Measurements from ENCODE around the gene CCDC142. TPM values are rescaled to one million over a fixed set of nuclear protein-coding genes. Genes with fewer than 3 reads are reported as not detected.

The CCDC142 gene
- total RNA-seq, 1 experiment from 2014 or later = 24.2 TPM

- ChIA-PET POLR2A (no interaction called here), CTCF (no interaction called here)
- in situ Hi-C loops (cut with HindIII; ENCODE audit: low pct_unique_long_range_greater_than_20kb, low sequenced_read_pairs) = no loop called here
- Histone ChIP-seq H3K4me3 (ENCODE audit: low read depth in 2 of 2, low read length in 2 of 2) (no peak overlapping the region), H3K36me3 (ENCODE audit: control insufficient read depth, insufficient read depth, low read length) (peaks cover 7% of the 10 kb centered on the region), H3K27me3 (ENCODE audit: control insufficient read depth, insufficient read depth, low read length) (no peaks in the 10 kb centered on the region), H3K9me3 (ENCODE audit: control insufficient read depth, insufficient read depth, low read depth, low read length) (no peaks in the 10 kb centered on the region), H3K4me1 (ENCODE audit: control insufficient read depth, insufficient read depth, low read length) (peaks cover 3% of the 10 kb centered on the region; the same call in 1 of the 2 replicates), H3K27ac (ENCODE audit: low read length) (no peak overlapping the region)
- no peak for ATAC-seq
- BruUV-seq (replicated peaks) = no TSS peak
- TF ChIP-seq TCF7L2 (IDR thresholded peaks at IDR 0.05; ENCODE audit: low read depth, low read length) = no peak
- TF ChIP-seq POLR2AphosphoS5 (IDR thresholded peaks at IDR 0.05; ENCODE audit: low read depth, low read length) = no peak
- no peak for TF ChIP-seq REST (IDR thresholded peaks at IDR 0.05; ENCODE audit: insufficient read depth in 1 of 2, low read depth in 2 of 2, low read length in 1 of 2)
- no peak for TF ChIP-seq CTCF (IDR thresholded peaks at IDR 0.05)
- TF ChIP-seq SIN3A (IDR thresholded peaks at IDR 0.05; ENCODE audit: borderline replicate concordance, insufficient read depth, low read depth, low read length) = no peak
- no peak for DNase-seq (ENCODE audit: low read depth, low spot score)
- intact Hi-C loops (cut with micrococcal nuclease; ENCODE audit: unreplicated experiment) = no loop called here
These were observed 55.2 kb downstream of the CCDC142 start for GRCh38 chr2:74427551-74427950.

- intact Hi-C loops (cut with micrococcal nuclease; ENCODE audit: unreplicated experiment) = no loop called here
- H3K9me3 ChIP-seq (ENCODE audit: control insufficient read depth, insufficient read depth, low read depth, low read length) = no peaks in the 10 kb centered on the region
- TF ChIP-seq SIN3A (IDR thresholded peaks at IDR 0.05; ENCODE audit: borderline replicate concordance, insufficient read depth, low read depth, low read length) = no peak
- no peak for TF ChIP-seq POLR2AphosphoS5 (IDR thresholded peaks at IDR 0.05; ENCODE audit: low read depth, low read length)
- no peak for TF ChIP-seq REST (IDR thresholded peaks at IDR 0.05; ENCODE audit: insufficient read depth in 1 of 2, low read depth in 2 of 2, low read length in 1 of 2)
- no peak for TF ChIP-seq TCF7L2 (IDR thresholded peaks at IDR 0.05; ENCODE audit: low read depth, low read length)
- TF ChIP-seq CTCF (IDR thresholded peaks at IDR 0.05) = no peak
- CTCF ChIA-PET = no interaction called here
- in situ Hi-C loops (cut with HindIII; ENCODE audit: low pct_unique_long_range_greater_than_20kb, low sequenced_read_pairs) = no loop called here
- H3K36me3 ChIP-seq (ENCODE audit: control insufficient read depth, insufficient read depth, low read length) = peaks cover 4% of the 10 kb centered on the region
- no peak for DNase-seq (ENCODE audit: low read depth, low spot score)
- H3K27me3 ChIP-seq (ENCODE audit: control insufficient read depth, insufficient read depth, low read length) = no peaks in the 10 kb centered on the region
- POLR2A ChIA-PET = no interaction called here
- peaks cover 3% of the 10 kb centered on the region; the same call in 1 of the 2 replicates for H3K4me1 ChIP-seq (ENCODE audit: control insufficient read depth, insufficient read depth, low read length)
- no TSS peak for BruUV-seq (replicated peaks)
- ATAC-seq = no peak
- no peak overlapping the region for H3K27ac ChIP-seq (ENCODE audit: low read length)
- H3K4me3 ChIP-seq (ENCODE audit: low read depth in 2 of 2, low read length in 2 of 2) = no peak overlapping the region
These were observed 56.5 kb downstream of the CCDC142 start for GRCh38 chr2:74426181-74426758.
